HCT116 (cell line): Measurements from ENCODE around the gene SLC7A7. TPM values are rescaled to one million over a fixed set of nuclear protein-coding genes. Genes with fewer than 3 reads are reported as not detected.

Experiments used
- ATAC-seq: fragments of 200-7000 bp; cut with Tn5 transposase; 2 replicates; pipeline ENCODE4 v1.9.1; 2020; ENCODE audit warnings: mild to moderate bottlenecking, moderate library complexity
- BruUV-seq: library from RNA; stranded (reverse); fragments of 400-500 nt; replicated peaks from 2 replicates; lab custom pipeline; 2021; lab: Mats Ljungman, UMichigan
- CTCF ChIA-PET: fragments of 300-600 bp; sonication (Branson Sonifier 250); formaldehyde crosslinking; loops from one replicate; lab custom pipeline; 2021; ENCODE audit warnings: antibody characterized with exemption; lab: Charles Lee
- POLR2A ChIA-PET: fragments of 300-600, 350-600 bp; sonication (Branson Sonifier 250); formaldehyde crosslinking; loops from one replicate; lab custom pipeline; 2021; ENCODE audit warnings: antibody characterized with exemption; lab: Charles Lee
- RAD21 ChIA-PET, 2 experiments: fragments of 300-600 bp; sonication (Branson Sonifier 250); formaldehyde crosslinking; loops; one replicate each; lab custom pipeline; 2023; ENCODE audit warnings: low total read pairs in 2 of 2; ENCODE audit not compliant: uncharacterized antibody in 2 of 2, unreplicated experiment in 2 of 2, low non-redundant PET in 1 of 2; lab: Charles Lee
- DNase-seq: peaks from one replicate; pipeline ENCODE4 v3.0.0-alpha.2; 2010; ENCODE audit warnings: low read depth, low spot score
- H2AFZ ChIP-seq: fragments of 200-600 bp; shearing (Covaris generic), sonication (generic); 2 replicates; pipeline ENCODE4 v1.6.1; 2017; ENCODE audit warnings: low read depth, mixed run types, mixed read lengths, antibody characterized with exemption, low read length; ENCODE audit not compliant: poor library complexity, severe bottlenecking
- H3K27ac ChIP-seq: 2 replicates; pipeline ENCODE4 v1.5.1; 2012; ENCODE audit warnings: low read depth, low read length
- H3K27me3 ChIP-seq: fragments of 200-600 bp; sonication (generic); 2 replicates; pipeline ENCODE4 v1.6.1; 2016; ENCODE audit warnings: mixed run types, low read length, mixed read lengths; ENCODE audit not compliant: insufficient read depth
- H3K36me3 ChIP-seq, 2 experiments: fragments of 200-500 bp in 1 of 2; fragments of 200-600 bp in 1 of 2; sonication (Bioruptor generic) in 1 of 2; sonication (generic) in 1 of 2; 2 replicates each; pipeline versions ENCODE4 v1.5.1 to v1.6.1; 2014 to 2016; ENCODE audit warnings: low read length in 2 of 2, inconsistent platforms in 1 of 2, mixed read lengths in 1 of 2, mixed run types in 1 of 2; ENCODE audit not compliant: insufficient read depth in 2 of 2, control insufficient read depth in 1 of 2
- H3K4me1 ChIP-seq, 2 experiments: fragments of 200-600 bp in 1 of 2; sonication (generic) in 1 of 2; 2 replicates each; pipeline versions ENCODE4 v1.5.1 to v1.6.1; 2012 to 2017; ENCODE audit warnings: low read length in 2 of 2, inconsistent platforms in 1 of 2, mild to moderate bottlenecking in 1 of 2, mixed read lengths in 1 of 2, mixed run types in 1 of 2, moderate library complexity in 1 of 2; ENCODE audit not compliant: insufficient read depth in 2 of 2, control insufficient read depth in 1 of 2
- H3K4me2 ChIP-seq: fragments of 200-600 bp; sonication (generic); 2 replicates; pipeline ENCODE4 v1.6.1; 2017; ENCODE audit warnings: mixed run types, low read length, mixed read lengths
- H3K4me3 ChIP-seq, 2 experiments: fragments of 200-600 bp in 1 of 2; sonication (generic) in 1 of 2; replicated peaks in 1 of 2; 2 replicates each; pipeline ENCODE4 v1.5.1; 2011 to 2016; ENCODE audit warnings: low read length in 2 of 2, control low read depth in 1 of 2, low read depth in 1 of 2, mild to moderate bottlenecking in 1 of 2, mixed read lengths in 1 of 2, mixed run types in 1 of 2
- H3K79me2 ChIP-seq: fragments of 200-600 bp; sonication (generic); 2 replicates; pipeline ENCODE4 v1.6.1; 2017; ENCODE audit warnings: mild to moderate bottlenecking, mixed run types, low read length, moderate library complexity, mixed read lengths; ENCODE audit not compliant: insufficient read depth
- H3K9ac ChIP-seq: fragments of 200-600 bp; sonication (generic); 2 replicates; pipeline ENCODE4 v1.6.1; 2016; ENCODE audit warnings: low read length, mixed read lengths
- H3K9me2 ChIP-seq: fragments of 200-600 bp; sonication (generic), shearing (Covaris generic); 2 replicates; pipeline ENCODE4 v1.6.1; 2017; ENCODE audit warnings: mixed run types, mild to moderate bottlenecking, moderate library complexity; ENCODE audit not compliant: insufficient read depth
- H3K9me3 ChIP-seq, 2 experiments: fragments of 200-500 bp in 1 of 2; fragments of 200-600 bp in 1 of 2; sonication (Bioruptor generic) in 1 of 2; sonication (generic) in 1 of 2; 2 replicates each; pipeline ENCODE4 v1.6.1; 2014 to 2017; ENCODE audit warnings: low read length in 2 of 2, mixed read lengths in 2 of 2, inconsistent platforms in 1 of 2, low read depth in 1 of 2, mild to moderate bottlenecking in 1 of 2, mixed run types in 1 of 2, moderate library complexity in 1 of 2; ENCODE audit not compliant: control insufficient read depth in 1 of 2, insufficient read depth in 1 of 2
- H4K20me1 ChIP-seq: fragments of 200-600 bp; sonication (generic), shearing (Covaris generic); 2 replicates; pipeline ENCODE4 v1.6.1; 2017; ENCODE audit warnings: mixed run types, mild to moderate bottlenecking, moderate library complexity; ENCODE audit not compliant: insufficient read depth
- CEBPB ChIP-seq: IDR thresholded peaks from 2 replicates; pipeline ENCODE4 v1.6.1; 2012; ENCODE audit warnings: low read depth
- ELF1 ChIP-seq: IDR thresholded peaks from 2 replicates; pipeline ENCODE4 v1.6.1; 2012; ENCODE audit warnings: low read depth, borderline replicate concordance
- EZH2phosphoT487 ChIP-seq: fragments of 200-600 bp; IDR thresholded peaks from 2 replicates; pipeline ENCODE4 v1.6.1; 2018; ENCODE audit warnings: antibody characterized with exemption, borderline replicate concordance
- JUND ChIP-seq: IDR thresholded peaks from 2 replicates; pipeline ENCODE4 v1.6.1; 2012
- REST ChIP-seq: IDR thresholded peaks from 2 replicates; pipeline ENCODE4 v1.6.1; 2012; ENCODE audit warnings: low read depth
- YY1 ChIP-seq: IDR thresholded peaks from 2 replicates; pipeline ENCODE4 v1.6.1; 2011; ENCODE audit warnings: low read length, low read depth, moderate library complexity, mild to moderate bottlenecking; ENCODE audit not compliant: insufficient replicate concordance; ENCODE audit errors: extremely low read depth
- intact Hi-C: fragments of 100-400 bp; cut with micrococcal nuclease; formaldehyde crosslinking; loops from 2 replicates; pipeline ENCODE4 v1.10.0; 2022
- total RNA-seq: library from RNA; stranded (reverse); gene quantifications from one replicate; pipeline ENCODE4 v1.2.1, GENCODE V29; 2021; ENCODE audit not compliant: unreplicated experiment
- TF ChIP-seq, protein P1 (sequence below), 3 experiments: fragments of 200-600 bp in 1 of 3; sonication (generic) in 1 of 3; IDR thresholded peaks in 2 of 3; conservative IDR thresholded peaks in 1 of 3; 2 replicates each; pipeline ENCODE4 v1.5.1; 2012 to 2017; ENCODE audit warnings: low read depth in 2 of 3, low read length in 2 of 3, antibody characterized with exemption in 1 of 3, borderline replicate concordance in 1 of 3, control low read depth in 1 of 3, mild to moderate bottlenecking in 1 of 3, mixed read lengths in 1 of 3, mixed run types in 1 of 3, moderate library complexity in 1 of 3; ENCODE audit not compliant: insufficient read depth in 1 of 3
- TF ChIP-seq, protein P2 (sequence below): IDR thresholded peaks from 2 replicates; pipeline ENCODE4 v1.6.1; 2012

Gene SLC7A7
- total RNA-seq, 1 experiment from 2014 or later = 0.27 TPM

- POLR2A ChIA-PET = no interaction called here
- no TSS peak for BruUV-seq
- Histone ChIP-seq H3K27me3 (no peaks in the 10 kb centered on the region), H3K27ac (no peak overlapping the region), H3K79me2 (peaks cover 32% of the 10 kb centered on the region), H3K36me3 (peaks cover 37 to 46% of the 10 kb centered on the region in 2 experiments), H3K4me1 (peaks cover 4 to 19% of the 10 kb centered on the region in 2 experiments; a peak in 3 of 4 replicates), H2AFZ (no peak overlapping the region), H3K9ac (no peak overlapping the region), H3K9me3 (no peaks in the 10 kb centered on the region), H3K9me2 (no peaks in the 10 kb centered on the region), H4K20me1 (no peaks in the 10 kb centered on the region), H3K4me2 (no peak overlapping the region), H3K4me3 (no peak overlapping the region)
- no peak for ATAC-seq
- RAD21 ChIA-PET = no interaction called here
- no peak for DNase-seq
- intact Hi-C loops = loop anchor here (5.0 kb wide), 1 partner anchor 197 kb away; no protein-coding TSS in a partner anchor
- CTCF ChIA-PET = no interaction called here
- TF ChIP-seq, protein P1, sequence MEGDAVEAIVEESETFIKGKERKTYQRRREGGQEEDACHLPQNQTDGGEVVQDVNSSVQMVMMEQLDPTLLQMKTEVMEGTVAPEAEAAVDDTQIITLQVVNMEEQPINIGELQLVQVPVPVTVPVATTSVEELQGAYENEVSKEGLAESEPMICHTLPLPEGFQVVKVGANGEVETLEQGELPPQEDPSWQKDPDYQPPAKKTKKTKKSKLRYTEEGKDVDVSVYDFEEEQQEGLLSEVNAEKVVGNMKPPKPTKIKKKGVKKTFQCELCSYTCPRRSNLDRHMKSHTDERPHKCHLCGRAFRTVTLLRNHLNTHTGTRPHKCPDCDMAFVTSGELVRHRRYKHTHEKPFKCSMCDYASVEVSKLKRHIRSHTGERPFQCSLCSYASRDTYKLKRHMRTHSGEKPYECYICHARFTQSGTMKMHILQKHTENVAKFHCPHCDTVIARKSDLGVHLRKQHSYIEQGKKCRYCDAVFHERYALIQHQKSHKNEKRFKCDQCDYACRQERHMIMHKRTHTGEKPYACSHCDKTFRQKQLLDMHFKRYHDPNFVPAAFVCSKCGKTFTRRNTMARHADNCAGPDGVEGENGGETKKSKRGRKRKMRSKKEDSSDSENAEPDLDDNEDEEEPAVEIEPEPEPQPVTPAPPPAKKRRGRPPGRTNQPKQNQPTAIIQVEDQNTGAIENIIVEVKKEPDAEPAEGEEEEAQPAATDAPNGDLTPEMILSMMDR (IDR thresholded peaks at IDR 0.05 in 2 of 3, conservative IDR thresholded peaks at IDR 0.05 in 1 of 3; ENCODE audit: borderline replicate concordance in 1 of 3, insufficient read depth in 1 of 3, low read depth in 2 of 3, low read length in 2 of 3) = no peak
- TF ChIP-seq EZH2phosphoT487 (no peak), CEBPB (no peak), JUND (no peak), YY1 (no peak), ELF1 (no peak), REST (no peak)
- TF ChIP-seq, protein P2, sequence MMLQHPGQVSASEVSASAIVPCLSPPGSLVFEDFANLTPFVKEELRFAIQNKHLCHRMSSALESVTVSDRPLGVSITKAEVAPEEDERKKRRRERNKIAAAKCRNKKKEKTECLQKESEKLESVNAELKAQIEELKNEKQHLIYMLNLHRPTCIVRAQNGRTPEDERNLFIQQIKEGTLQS = no peak
Measured at GRCh38 chr14:22769369-22769768, 45.9 kb downstream of the SLC7A7 start.
